HL-60 (cell line): ENCODE measurements around the gene IRX5.

Source experiments
- CTCF ChIP-seq: IDR thresholded peaks from one replicate; pipeline ENCODE4 v1.5.1; 2011; ENCODE audit warnings: low read length, control low read depth, inconsistent platforms; ENCODE audit not compliant: insufficient read depth
- POLR2AphosphoS5 ChIP-seq: IDR thresholded peaks from 2 replicates; pipeline ENCODE4 v1.6.1; 2012; ENCODE audit warnings: low read depth

- no peak for TF ChIP-seq POLR2AphosphoS5
- TF ChIP-seq CTCF = no peak
Measured at GRCh38 chr16:54935266-54935968, 4.8 kb downstream of the IRX5 start.
